Measurements from ENCODE around the gene BIRC5. TPM values are rescaled to one million over a fixed set of nuclear protein-coding genes. Genes with fewer than 3 reads are reported as not detected.

BIRC5 gene
- total and polyA plus RNA-seq, 4 experiments from 2014 or later: 0.18 to 0.32 TPM; not detected in 2

DNA sequence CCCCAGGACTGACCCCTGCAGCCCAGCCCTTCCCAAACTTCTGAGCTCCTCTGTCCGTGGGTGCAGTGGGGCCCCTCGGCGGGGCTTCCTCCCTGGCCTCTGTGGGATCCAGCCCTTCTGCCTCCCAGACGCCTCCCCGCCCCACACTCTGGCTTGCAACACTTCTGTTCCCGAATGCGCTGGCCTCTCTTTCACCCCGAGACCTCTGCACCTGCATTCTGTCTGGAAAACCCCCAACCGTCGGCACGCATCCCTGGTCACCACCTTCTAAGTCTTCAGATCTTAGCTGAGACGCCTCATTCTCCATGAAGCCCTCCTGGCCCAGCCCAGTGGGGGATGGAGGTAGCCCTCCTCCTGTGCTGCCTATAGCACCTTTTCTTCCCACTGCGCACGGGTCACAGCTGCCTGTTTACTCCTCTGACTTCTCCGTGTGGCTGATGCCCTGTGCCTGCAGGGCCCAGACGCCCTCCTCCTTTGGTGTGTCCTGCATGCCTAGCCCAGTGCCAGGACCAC is 43.8 kb downstream of the BIRC5 start:
- POLR2A ChIA-PET (ENCODE audit: partially characterized antibody): interaction anchor here (1.2 to 1.8 kb wide), 4 partner anchors 23 to 103 kb away, joined by 4 to 5 read pairs (median 4); partner anchors contain the start of gene SOCS3
- Histone ChIP-seq H3K27ac (ENCODE audit: low read depth, low read length) (peak overlapping the region; percentile 47), H3K4me3 (ENCODE audit: low read length in 2 of 2) (peak overlapping the region; percentile 34 to 38), H3K36me3 (ENCODE audit: insufficient read depth, low read length) (no peaks in the 10 kb centered on the region), H3K9me3 (ENCODE audit: control insufficient read depth in 1 of 2, low read length in 2 of 2) (no peaks in the 10 kb centered on the region), H3K27me3 (ENCODE audit: insufficient read depth, low read length) (no peaks in the 10 kb centered on the region), H3K4me1 (ENCODE audit: insufficient read depth, low read length) (peaks cover 88% of the 10 kb centered on the region)
- peaks cover 0 to 1% of the 10 kb centered on the region in 2 donors for H3K27me3 Mint-ChIP-seq
- peaks cover 24 to 80% (median 56%) of the 10 kb centered on the region in 4 donors for H3K4me1 Mint-ChIP-seq
- intact Hi-C loops (cut with micrococcal nuclease): no loop called here
- H3K9me3 Mint-ChIP-seq: peaks cover 0 to 3% (median 0%) of the 10 kb centered on the region in 8 donors
- DNase-seq: peak in 1 of 5 donors; percentile 56
- peak overlapping the region; percentile 43 to 80 (median 70) for H3K4me3 Mint-ChIP-seq
- CTCF ChIA-PET (ENCODE audit: partially characterized antibody): no interaction called here
- H3K27ac Mint-ChIP-seq: peak overlapping the region; percentile 53 to 96 (median 90)
- H3K36me3 Mint-ChIP-seq: no peaks in the 10 kb centered on the region

DNA sequence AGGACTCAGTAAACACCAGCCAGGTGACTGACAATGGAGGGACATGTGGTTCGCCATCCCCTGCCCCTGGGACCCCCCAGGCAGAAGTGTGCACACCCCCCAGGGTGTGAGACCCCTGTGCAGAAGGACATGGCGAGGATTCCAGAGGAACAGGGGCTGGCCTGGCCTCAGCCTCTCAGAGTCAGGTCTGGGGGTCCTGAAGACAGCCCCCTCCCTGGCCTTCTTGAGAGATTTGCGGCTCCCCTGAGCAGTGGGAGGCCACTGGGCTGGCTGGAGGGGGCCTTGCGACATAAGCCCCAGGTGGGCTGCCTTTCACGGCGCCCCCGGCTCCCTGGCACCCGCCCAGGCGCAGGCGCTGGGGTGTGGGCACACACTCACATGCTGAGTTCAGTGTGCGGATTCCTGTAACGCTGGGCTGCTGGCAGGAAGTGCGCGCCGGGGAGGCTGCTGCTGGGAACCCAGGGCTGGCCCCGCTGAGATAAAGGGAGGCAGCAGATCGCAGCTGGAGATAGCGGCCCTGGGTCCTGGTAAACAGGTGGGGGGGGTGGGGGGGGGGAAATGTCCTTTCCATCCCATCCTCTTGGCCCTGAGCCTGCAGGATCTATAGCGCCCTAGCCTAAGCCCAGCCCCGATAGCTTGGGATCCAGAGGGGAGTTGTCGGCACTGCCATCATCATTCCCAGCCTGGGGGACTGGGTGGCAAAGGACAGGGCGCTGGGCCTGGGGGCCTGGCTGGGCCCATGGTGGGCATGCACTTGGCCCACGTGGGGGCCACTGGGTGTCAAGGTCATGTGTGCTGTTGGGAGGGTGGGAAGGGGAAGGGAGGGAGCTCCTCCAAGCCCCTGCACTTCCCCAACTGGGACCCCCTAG is 44.5 kb downstream of the BIRC5 start:
- H3K36me3 Mint-ChIP-seq: no peaks in the 10 kb centered on the region
- Histone ChIP-seq H3K27me3 (ENCODE audit: insufficient read depth, low read length) (no peaks in the 10 kb centered on the region), H3K4me3 (ENCODE audit: low read length in 2 of 2) (peak overlapping the region; percentile 51 to 57), H3K27ac (ENCODE audit: low read depth, low read length) (peak overlapping the region; percentile 47), H3K9me3 (ENCODE audit: control insufficient read depth in 1 of 2, low read length in 2 of 2) (no peaks in the 10 kb centered on the region), H3K36me3 (ENCODE audit: insufficient read depth, low read length) (no peaks in the 10 kb centered on the region), H3K4me1 (ENCODE audit: insufficient read depth, low read length) (peaks cover 89% of the 10 kb centered on the region)
- peaks cover 0 to 1% of the 10 kb centered on the region in 2 donors for H3K27me3 Mint-ChIP-seq
- peak overlapping the region; percentile 80 to 96 (median 90) for H3K27ac Mint-ChIP-seq
- peaks cover 0 to 3% (median 0%) of the 10 kb centered on the region in 8 donors for H3K9me3 Mint-ChIP-seq
- peak overlapping the region; percentile 43 to 94 (median 74) for H3K4me3 Mint-ChIP-seq
- peak; percentile 71 to 79 (median 72) for DNase-seq
- POLR2A ChIA-PET (ENCODE audit: partially characterized antibody): interaction anchor here (0.7 to 1.8 kb wide), 7 partner anchors 23 to 301 kb away, joined by 3 to 5 read pairs (median 4); partner anchors contain the start of gene SOCS3
- intact Hi-C loops (cut with micrococcal nuclease): no loop called here
- H3K4me1 Mint-ChIP-seq: peaks cover 21 to 81% (median 53%) of the 10 kb centered on the region in 4 donors
- CTCF ChIA-PET (ENCODE audit: partially characterized antibody): interaction anchor here (1.4 kb wide), 1 partner anchor 8 kb away, joined by 10 read pairs; no protein-coding TSS in a partner anchor

DNA sequence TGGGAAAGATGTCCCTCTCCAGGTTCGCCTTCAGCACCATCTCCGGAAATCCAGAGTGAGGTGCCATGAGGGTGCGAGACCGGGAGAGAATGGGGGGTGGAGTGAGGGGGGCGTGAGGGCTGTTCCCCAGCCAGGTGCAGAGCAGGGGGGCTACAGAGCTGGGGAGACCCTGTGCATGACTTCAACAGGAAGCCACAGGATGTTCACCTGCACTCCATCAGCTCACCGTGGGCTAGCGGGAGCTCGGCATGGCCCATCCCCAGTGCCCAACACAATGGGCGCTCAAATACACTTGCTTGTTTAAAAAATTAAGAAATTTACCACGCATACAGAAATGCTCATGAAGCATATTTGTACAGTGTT is 45.1 kb downstream of the BIRC5 start:
- Mint-ChIP-seq H3K9me3 (peaks cover 0 to 3% (median 0%) of the 10 kb centered on the region in 8 donors), H3K27ac (peak overlapping the region; percentile 45 to 92 (median 76)), H3K4me1 (peaks cover 21 to 80% (median 53%) of the 10 kb centered on the region in 4 donors), H3K4me3 (peak overlapping the region; percentile 43 to 77 (median 62)), H3K36me3 (no peaks in the 10 kb centered on the region), H3K27me3 (peaks cover 0 to 1% of the 10 kb centered on the region in 2 donors)
- Histone ChIP-seq H3K27ac (ENCODE audit: low read depth, low read length) (peak overlapping the region; percentile 37), H3K4me1 (ENCODE audit: insufficient read depth, low read length) (peaks cover 88% of the 10 kb centered on the region), H3K9me3 (ENCODE audit: control insufficient read depth in 1 of 2, low read length in 2 of 2) (no peaks in the 10 kb centered on the region), H3K27me3 (ENCODE audit: insufficient read depth, low read length) (no peaks in the 10 kb centered on the region), H3K36me3 (ENCODE audit: insufficient read depth, low read length) (no peaks in the 10 kb centered on the region), H3K4me3 (ENCODE audit: low read length in 2 of 2) (peak overlapping the region; percentile 51 to 57)
- DNase-seq: no peak
- intact Hi-C loops (cut with micrococcal nuclease): no loop called here
- ChIA-PET CTCF (ENCODE audit: partially characterized antibody) (interaction anchor here (1.4 kb wide), 1 partner anchor 9 kb away, joined by 10 read pairs; no protein-coding TSS in a partner anchor), POLR2A (ENCODE audit: partially characterized antibody) (interaction anchor here (0.7 to 1.3 kb wide), 4 partner anchors 85 to 301 kb away, joined by 3 to 5 read pairs (median 4); partner anchors contain the start of gene SOCS3)

DNA sequence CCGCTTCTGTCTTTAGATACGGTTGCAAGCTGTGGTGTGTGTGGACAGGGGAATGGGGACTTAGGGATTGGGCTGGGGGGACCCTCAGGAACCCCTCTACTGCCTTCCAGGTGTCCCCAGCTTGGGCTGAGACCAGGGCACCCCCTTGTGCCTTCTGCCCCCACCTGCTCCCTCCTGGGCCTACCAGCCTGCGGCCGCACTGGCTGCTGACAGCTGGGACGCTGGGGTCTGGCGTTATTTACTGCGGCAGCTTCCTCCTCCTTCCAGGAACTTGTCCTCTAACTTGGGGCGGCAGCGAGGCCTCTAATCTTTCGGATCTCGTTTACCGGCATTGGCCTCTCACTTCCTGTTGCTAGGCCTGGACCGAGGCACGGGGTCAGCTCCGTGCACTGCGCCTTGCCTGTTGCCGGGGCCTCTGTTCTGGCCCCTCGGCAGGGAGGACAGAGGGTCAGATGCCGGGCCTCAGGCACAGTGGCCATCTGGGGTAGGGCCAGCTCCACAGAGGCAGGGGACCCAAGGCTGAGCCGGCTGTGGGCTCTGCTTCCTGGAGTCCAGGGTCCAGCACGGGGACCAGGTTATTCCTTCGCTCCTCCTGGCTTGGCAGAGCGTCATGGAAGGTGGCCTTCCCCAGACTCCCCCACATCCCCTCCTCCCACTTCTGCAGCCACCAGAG is 49.1 kb downstream of the BIRC5 start:
- Histone ChIP-seq H3K27ac (ENCODE audit: low read depth, low read length) (no peak overlapping the region), H3K27me3 (ENCODE audit: insufficient read depth, low read length) (no peaks in the 10 kb centered on the region), H3K9me3 (ENCODE audit: control insufficient read depth in 1 of 2, low read length in 2 of 2) (no peaks in the 10 kb centered on the region), H3K4me3 (ENCODE audit: low read length in 2 of 2) (no peak overlapping the region), H3K36me3 (ENCODE audit: insufficient read depth, low read length) (no peaks in the 10 kb centered on the region), H3K4me1 (ENCODE audit: insufficient read depth, low read length) (peaks cover 51% of the 10 kb centered on the region)
- Mint-ChIP-seq H3K4me3 (peak overlapping the region in 7 of 8 donors; percentile 15 to 51 (median 21)), H3K36me3 (no peaks in the 10 kb centered on the region), H3K9me3 (no peaks in the 10 kb centered on the region), H3K4me1 (peaks cover 17 to 51% (median 33%) of the 10 kb centered on the region in 4 donors), H3K27me3 (no peaks in the 10 kb centered on the region), H3K27ac (peak overlapping the region in 6 of 7 donors; percentile 42 to 91 (median 78))
- intact Hi-C loops (cut with micrococcal nuclease): no loop called here
- ChIA-PET POLR2A (ENCODE audit: partially characterized antibody) (interaction anchor here (0.7 to 2.3 kb wide), 2 partner anchors 11 to 91 kb away, joined by 3 to 13 read pairs; no protein-coding TSS in a partner anchor), CTCF (ENCODE audit: partially characterized antibody) (interaction anchor here (1.4 to 2.1 kb wide), 3 partner anchors 12 to 98 kb away, joined by 3 to 18 read pairs (median 5); no protein-coding TSS in a partner anchor)
- DNase-seq: no peak

DNA sequence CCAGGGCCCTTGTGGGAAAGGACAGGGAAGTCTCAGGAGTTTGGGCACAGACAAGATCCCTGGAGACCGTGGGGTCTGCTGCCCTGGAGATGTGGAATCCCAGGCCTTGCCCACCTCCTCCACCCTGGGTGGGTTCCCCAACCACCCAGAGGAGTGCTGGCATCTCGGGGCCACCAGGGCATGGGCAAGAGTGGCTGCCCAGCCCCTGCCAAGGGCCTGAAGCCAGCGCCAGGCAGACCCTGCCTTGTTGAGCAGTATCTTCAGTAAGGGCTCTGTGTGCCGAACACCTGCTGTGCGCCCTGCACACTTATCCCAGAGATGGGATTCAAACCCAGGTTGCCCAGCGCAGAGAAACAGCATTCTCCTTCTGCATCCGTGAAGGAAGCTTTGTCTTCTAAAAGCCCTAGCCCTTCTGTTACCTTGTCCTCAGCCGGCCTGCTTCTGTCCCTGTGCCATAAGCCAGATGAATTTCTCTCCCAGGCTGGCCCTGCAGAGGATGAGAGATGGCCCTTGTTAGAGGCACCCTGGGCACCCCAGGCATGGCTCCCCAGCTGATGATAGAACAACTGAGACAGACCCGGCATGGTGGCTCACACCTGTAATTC is 49.8 kb downstream of the BIRC5 start:
- no peak overlapping the region for H3K4me3 ChIP-seq (ENCODE audit: low read length in 2 of 2)
- no peaks in the 10 kb centered on the region for H3K9me3 ChIP-seq (ENCODE audit: control insufficient read depth in 1 of 2, low read length in 2 of 2)
- CTCF ChIA-PET (ENCODE audit: partially characterized antibody): interaction anchor here (2.1 kb wide), 1 partner anchor 98 kb away, joined by 5 read pairs; no protein-coding TSS in a partner anchor
- Mint-ChIP-seq H3K36me3 (no peaks in the 10 kb centered on the region), H3K27ac (peak overlapping the region in 6 of 7 donors; percentile 64 to 90 (median 82)), H3K4me1 (peaks cover 16 to 46% (median 30%) of the 10 kb centered on the region in 4 donors), H3K27me3 (no peaks in the 10 kb centered on the region), H3K9me3 (no peaks in the 10 kb centered on the region), H3K4me3 (peak overlapping the region in 2 of 8 donors; percentile 20 to 65)
- DNase-seq: no peak
- no peaks in the 10 kb centered on the region for H3K36me3 ChIP-seq (ENCODE audit: insufficient read depth, low read length)
- POLR2A ChIA-PET (ENCODE audit: partially characterized antibody): interaction anchor here (0.7 to 2.3 kb wide), 2 partner anchors 12 to 306 kb away, joined by 3 to 13 read pairs; partner anchors contain the start of gene TNRC6C
- peaks cover 46% of the 10 kb centered on the region for H3K4me1 ChIP-seq (ENCODE audit: insufficient read depth, low read length)
- intact Hi-C loops (cut with micrococcal nuclease): no loop called here
- H3K27me3 ChIP-seq (ENCODE audit: insufficient read depth, low read length): no peaks in the 10 kb centered on the region
- no peak overlapping the region for H3K27ac ChIP-seq (ENCODE audit: low read depth, low read length)

DNA sequence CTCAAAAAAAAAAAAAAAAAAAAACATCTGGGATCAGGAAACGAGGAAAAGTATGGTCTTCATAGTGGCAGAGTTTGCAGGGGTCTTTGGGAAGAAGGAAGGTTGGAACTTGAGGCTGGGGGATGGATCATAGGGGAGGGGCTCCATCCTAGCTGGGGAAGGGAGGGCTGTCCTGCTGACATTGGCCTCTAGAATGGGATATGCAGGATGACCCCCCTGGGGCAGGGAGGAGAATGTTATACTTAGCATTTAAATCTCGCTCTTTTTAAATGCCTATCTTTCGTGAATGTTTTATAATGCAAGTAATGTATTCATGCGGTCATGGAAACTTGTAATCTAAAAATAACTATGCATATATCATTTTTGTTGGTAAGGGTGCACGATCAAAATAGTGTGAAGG is 50.5 kb downstream of the BIRC5 start:
- H3K9me3 ChIP-seq (ENCODE audit: control insufficient read depth in 1 of 2, low read length in 2 of 2): no peaks in the 10 kb centered on the region
- POLR2A ChIA-PET (ENCODE audit: partially characterized antibody): interaction anchor here (0.7 kb wide), 1 partner anchor 306 kb away, joined by 3 read pairs; the partner anchor contains the start of gene TNRC6C
- H3K36me3 ChIP-seq (ENCODE audit: insufficient read depth, low read length): no peaks in the 10 kb centered on the region
- H3K9me3 Mint-ChIP-seq: no peaks in the 10 kb centered on the region
- no peak for DNase-seq
- no peaks in the 10 kb centered on the region for H3K27me3 Mint-ChIP-seq
- CTCF ChIA-PET (ENCODE audit: partially characterized antibody): interaction anchor here (0.8 kb wide), 1 partner anchor 8 kb away, joined by 3 read pairs; no protein-coding TSS in a partner anchor
- H3K27ac ChIP-seq (ENCODE audit: low read depth, low read length): no peak overlapping the region
- H3K4me1 ChIP-seq (ENCODE audit: insufficient read depth, low read length): peaks cover 38% of the 10 kb centered on the region
- peak overlapping the region in 2 of 8 donors; percentile 39 to 47 for H3K4me3 Mint-ChIP-seq
- H3K4me1 Mint-ChIP-seq: peaks cover 15 to 39% (median 27%) of the 10 kb centered on the region in 4 donors
- no peak overlapping the region for H3K4me3 ChIP-seq (ENCODE audit: low read length in 2 of 2)
- no peaks in the 10 kb centered on the region for H3K36me3 Mint-ChIP-seq
- no peaks in the 10 kb centered on the region for H3K27me3 ChIP-seq (ENCODE audit: insufficient read depth, low read length)
- peak overlapping the region in 6 of 7 donors; percentile 54 to 89 (median 80) for H3K27ac Mint-ChIP-seq
- intact Hi-C loops (cut with micrococcal nuclease): no loop called here

Measured in CD4-positive, alpha-beta memory T cell (primary cell).